DND-41 (cell line): ENCODE measurements around the gene BARX1.

Experiments used
- EZH2 ChIP-seq: IDR thresholded peaks from 3 replicates; pipeline ENCODE4 v1.6.1; 2012; ENCODE audit warnings: borderline replicate concordance, low read depth, mild to moderate bottlenecking, moderate library complexity, low read length, inconsistent platforms; ENCODE audit not compliant: severe bottlenecking
- TF ChIP-seq, protein P1 (sequence below): IDR thresholded peaks from 2 replicates; pipeline ENCODE4 v1.5.1; 2012; ENCODE audit warnings: borderline replicate concordance, low read length, moderate library complexity, mild to moderate bottlenecking; ENCODE audit not compliant: poor library complexity, severe bottlenecking; ENCODE audit errors: extremely low read depth

DNA sequence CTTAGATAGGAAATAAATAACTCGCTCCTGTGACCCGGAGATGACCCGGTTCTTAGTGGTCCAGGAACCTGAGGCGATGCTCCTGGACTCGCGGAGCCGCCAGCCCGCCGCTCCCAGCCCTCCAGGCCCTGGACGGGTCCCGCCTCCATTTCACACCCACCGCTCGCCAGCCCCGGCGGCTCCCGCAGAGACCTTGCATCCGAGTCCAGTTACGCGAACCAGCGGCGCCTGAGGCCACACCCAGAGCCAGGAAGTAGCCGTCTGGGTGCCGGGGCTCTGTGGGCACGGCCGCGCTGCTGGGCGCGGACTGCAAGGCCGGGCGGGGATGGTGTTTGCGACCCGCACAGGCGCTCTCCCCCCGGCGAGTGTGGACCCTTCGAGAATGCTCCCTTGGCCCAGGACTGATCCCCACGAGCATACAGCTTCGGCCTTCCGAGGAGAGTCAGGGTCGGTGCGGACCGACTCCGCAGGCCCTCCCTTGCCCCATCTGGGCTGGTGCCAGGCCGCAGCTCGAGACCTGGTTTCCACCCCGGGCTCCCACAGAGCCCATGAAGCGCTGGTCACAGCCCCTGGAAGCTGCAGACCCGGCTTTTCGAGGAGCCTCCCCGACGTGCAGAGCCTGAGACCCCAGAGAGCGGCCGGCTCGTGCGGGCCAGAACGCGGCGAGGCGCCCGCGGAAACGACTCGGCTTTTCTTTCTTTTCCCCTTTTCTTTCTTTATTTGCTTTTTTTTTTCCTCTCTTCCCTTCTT lies 5.2 kb upstream of the BARX1 start:
- TF ChIP-seq, protein P1, sequence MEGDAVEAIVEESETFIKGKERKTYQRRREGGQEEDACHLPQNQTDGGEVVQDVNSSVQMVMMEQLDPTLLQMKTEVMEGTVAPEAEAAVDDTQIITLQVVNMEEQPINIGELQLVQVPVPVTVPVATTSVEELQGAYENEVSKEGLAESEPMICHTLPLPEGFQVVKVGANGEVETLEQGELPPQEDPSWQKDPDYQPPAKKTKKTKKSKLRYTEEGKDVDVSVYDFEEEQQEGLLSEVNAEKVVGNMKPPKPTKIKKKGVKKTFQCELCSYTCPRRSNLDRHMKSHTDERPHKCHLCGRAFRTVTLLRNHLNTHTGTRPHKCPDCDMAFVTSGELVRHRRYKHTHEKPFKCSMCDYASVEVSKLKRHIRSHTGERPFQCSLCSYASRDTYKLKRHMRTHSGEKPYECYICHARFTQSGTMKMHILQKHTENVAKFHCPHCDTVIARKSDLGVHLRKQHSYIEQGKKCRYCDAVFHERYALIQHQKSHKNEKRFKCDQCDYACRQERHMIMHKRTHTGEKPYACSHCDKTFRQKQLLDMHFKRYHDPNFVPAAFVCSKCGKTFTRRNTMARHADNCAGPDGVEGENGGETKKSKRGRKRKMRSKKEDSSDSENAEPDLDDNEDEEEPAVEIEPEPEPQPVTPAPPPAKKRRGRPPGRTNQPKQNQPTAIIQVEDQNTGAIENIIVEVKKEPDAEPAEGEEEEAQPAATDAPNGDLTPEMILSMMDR, result no peak
- TF ChIP-seq EZH2, result no peak
